LHCN-M2 (cell line): Measurements from ENCODE around the gene COMTD1. TPM values are rescaled to one million over a fixed set of nuclear protein-coding genes. Genes with fewer than 3 reads are reported as not detected.
"Not testable (repeated sequence)": the region's sequence is repeated elsewhere in the genome, so short reads cannot be mapped to it uniquely, and the experiment has no call there.

Experiments used
- DNase-seq: peaks from one replicate; pipeline ENCODE4 v3.0.0-alpha.2; 2012; ENCODE audit warnings: low read depth
- total RNA-seq: library from RNA; depleted of rRNA; stranded (reverse); fragments of >200 nt; gene quantifications from 2 replicates; pipeline ENCODE4 v1.2.3, GENCODE V29; 2014

Gene COMTD1
- total RNA-seq, 1 experiment from 2014 or later: 11.7 TPM

DNA sequence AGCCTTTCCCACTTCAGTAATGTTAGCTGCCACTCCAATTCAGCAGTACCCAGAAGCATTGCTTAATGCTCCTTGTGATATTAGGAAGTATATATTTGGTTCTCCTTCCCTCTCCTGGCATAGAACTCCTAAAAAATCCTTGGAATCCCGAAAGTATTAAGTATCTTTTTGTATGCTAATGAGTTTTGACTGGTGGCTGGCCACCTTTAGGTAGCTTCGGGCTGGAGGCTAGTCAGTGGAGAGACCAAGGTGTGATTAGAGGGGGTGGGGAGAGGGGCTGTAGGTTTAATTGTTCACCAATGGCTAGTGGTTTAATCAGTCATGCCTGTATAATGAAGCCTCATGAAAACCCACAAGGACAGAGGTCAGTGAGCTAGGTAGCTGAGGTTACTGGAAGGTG is 12.2 kb downstream of the COMTD1 start:
- DNase-seq: no peak

DNA sequence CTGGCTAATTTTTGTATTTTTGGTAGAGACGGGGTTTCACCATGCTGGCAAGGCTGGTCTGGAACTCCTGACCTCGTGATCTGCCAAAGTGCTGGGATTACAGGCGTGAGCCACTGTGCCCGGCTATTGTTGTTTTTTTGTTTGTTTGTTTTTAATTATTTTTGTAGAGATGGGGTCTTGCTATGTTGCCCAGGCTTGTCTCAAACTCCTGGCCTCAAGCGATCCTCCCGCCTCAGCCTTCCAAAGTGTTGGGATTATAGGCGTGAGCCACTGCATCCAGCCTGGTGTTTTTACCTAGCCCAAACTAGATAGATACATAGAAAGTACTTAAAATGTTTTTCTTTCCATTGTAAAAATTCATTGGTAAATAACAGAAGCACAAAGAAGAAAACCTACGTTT is 14.3 kb downstream of the COMTD1 start:
- not testable (repeated sequence) for DNase-seq

DNA sequence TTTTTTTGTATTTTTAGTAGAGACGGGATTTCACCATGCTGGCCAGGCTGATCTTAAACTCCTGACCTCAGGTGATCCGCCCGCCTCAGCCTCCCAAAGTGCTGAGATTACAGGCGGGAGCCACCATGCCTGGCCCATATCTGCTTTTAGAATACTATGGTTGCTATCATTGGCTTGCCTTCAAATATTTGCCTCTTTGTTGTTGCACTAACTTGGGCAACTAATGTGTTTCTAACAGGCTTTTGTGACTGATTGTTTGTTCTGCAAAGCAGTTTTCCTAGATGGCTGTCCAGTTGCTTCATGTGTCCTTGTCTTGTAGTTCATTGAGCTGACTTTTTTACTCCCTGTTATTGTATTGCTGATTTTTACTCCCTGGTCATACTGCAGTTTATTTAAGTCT is 15.5 kb downstream of the COMTD1 start:
- DNase-seq: no peak

DNA sequence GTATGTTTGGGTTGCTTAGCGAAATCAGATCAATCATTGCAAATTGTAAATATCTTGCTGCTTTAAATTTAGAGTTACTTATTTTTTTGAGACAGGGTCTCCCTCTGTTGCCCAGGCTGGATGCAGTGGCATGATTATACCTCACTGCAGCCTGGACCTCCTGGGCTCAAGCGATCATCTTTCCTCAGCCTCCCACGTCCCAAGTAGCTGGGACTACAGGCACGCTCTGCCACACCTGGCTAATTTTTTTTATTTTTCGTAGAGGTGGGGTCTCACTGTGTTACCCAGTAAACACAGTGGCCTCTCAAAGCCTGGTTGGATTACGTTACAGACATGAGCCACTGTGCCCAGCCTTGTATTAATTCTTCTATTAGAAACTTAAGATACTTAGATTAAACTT is 23.4 kb downstream of the COMTD1 start:
- DNase-seq: no peak

DNA sequence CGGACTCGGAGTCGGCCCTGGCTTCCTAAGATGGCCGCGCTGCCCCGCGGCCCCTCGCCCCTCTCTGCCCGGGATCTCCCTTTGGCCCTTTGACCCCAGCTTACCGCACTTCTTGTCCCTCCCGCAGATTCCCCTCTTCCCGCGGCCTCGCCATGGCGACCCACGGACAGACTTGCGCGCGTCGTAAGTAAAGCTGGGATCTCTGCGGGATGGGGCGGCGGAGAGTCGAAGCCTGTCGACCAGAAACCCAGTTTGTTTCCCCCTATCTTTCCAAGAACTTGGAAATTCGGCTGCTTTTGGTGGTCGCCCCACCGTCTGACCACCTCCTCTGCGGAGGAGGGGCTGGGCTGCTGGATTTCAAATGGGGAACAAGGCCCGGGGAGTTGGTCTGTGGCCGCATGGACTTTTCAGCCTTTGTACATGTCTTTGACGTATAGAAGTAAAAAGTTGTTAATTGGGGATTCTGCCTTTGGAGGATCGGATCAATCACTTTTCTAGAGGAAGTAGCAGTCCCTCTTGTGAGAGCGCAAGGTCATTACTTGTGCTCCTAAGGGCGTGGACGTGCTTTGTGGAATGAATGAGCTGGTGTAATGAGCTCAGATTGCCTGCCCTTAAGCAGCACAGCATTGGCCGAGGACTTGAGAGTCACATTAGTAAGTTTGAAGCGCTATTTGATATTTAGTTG is 24.6 kb downstream of the COMTD1 start:
- peak; percentile 67 for DNase-seq

DNA sequence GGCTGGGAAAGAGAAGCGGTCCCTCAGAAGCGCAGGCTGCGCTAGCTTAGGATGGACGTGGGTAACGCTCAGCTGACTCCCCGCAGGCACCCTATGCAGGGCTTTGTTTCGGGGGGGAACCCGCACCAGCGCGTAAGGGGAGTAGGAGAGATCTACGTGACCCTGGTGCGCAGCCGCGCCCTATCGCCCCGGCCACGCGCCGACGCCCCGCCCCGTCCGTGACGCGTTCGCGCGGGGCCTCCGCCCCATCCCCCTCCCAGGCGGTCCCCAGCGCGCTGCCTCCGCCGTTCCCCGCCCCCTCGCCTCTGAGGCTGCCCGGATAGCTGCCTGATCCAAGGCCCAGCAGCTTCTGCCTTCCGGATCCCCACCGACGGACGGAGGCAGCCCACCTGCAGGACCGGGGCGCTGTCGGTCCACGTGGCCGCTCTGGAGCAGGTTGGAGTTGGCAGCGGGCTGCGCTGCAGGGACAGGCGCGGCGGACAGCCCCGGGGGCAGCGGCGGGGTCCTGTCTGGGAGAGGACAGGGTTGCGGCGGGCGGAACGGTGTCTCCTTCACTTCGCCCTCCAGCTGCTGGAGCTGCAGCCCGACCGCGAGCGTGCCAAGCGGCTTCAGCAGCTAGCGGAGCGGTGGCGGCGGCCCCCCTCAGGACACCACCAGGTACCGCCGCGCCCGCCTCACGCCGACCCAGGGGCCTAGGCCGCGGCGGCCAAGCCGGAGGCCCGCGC is 25.3 kb downstream of the COMTD1 start, which contains the start of gene VDAC2:
Gene VDAC2, plus strand, starts transcription at position 515 of the 725 bp plus-strand sequence. CDS start 363 bp downstream, outside the sequence.
- DNase-seq: peak; percentile 86

DNA sequence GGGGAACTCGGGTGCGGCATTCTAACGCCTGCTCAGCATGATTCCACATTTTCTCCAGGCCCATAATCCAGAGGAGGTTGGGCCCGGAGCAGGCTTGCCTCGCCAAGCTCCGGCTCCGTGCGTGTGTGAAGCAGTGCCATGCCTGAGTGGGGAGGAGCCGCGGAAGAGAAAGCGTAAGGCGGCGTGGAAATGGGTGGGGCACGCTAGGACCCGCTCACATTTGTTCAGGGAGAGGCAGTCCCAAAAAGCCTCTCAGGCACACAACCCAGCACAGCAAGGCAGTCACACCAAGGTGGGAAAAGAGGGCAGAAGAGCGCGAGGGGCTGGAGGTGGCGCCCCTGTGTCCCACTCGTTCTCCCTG is 25.9 kb downstream of the COMTD1 start:
- DNase-seq: peak; percentile 78

DNA sequence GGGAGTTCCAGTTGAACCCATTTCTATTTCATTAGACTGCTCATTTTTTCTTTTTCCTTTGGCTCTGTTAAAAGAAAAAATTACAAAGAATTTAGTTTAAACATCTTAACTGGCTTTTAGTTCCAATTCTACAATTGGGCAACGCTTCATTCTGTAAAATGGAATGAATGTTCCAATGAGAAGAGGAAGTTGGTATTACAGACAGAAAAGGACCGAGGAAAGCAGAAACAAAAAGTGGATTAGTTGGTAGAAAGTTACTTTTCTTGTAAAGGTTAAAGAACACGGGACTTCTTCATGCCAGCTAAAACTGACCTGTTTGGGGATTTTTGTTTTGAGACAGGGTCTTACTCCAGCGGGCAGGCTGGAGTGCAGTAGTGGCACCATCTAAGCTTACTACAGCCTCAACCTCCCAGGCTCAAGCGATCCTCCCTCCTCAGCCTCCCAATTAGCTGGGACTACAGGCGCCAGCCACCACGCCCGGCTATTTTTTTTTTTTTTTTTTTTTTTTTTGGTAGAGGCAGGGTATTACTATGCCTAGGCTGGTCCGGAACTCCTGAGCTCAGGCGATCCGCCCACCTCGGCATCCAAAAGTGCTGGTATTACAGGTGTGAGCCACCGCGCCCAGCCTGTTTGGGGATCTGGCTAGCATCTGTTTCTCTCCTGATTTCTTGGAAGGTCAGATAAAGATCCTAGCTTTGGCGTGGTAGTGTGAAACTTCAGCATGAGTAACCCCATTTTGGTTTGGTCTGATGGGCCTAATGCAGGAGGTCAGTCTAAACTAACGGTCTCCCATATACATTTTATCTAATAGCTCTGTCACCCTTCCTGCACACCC is 26.5 kb downstream of the COMTD1 start:
- DNase-seq: no peak

DNA sequence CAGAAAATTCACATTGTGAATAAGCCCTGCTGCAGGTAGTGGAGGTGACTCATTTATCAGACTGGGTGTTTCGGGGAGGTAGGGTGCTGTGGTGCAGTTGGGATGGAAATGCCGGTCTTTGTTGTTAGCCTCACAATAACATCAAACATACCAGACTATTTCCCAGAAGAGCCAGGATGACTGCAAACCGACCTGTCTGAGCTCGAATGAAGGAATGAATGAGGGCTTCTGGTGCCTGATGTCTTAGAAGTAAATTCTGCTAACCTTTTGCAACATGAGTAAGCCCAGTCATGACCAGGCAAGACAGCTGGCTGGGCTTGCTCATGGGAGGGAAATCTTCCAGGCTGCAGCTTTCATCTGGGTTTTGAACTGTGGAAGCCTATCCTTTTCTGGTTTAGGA is 27.6 kb downstream of the COMTD1 start:
- DNase-seq: peak; percentile 84

DNA sequence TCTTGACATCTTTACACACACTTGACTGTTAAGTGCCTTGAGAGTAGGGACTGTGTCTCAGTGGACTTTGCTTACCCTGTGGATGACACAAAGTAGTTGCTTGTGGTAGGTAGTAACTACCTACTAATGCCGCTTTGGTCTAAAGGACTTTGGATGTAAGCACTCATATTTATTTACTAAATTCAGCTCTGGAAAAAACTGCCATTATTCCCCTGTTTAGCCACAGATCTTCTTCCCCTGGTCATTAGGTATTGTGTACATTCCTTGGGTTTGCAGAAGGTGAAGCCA is 28.0 kb downstream of the COMTD1 start:
- no peak for DNase-seq

DNA sequence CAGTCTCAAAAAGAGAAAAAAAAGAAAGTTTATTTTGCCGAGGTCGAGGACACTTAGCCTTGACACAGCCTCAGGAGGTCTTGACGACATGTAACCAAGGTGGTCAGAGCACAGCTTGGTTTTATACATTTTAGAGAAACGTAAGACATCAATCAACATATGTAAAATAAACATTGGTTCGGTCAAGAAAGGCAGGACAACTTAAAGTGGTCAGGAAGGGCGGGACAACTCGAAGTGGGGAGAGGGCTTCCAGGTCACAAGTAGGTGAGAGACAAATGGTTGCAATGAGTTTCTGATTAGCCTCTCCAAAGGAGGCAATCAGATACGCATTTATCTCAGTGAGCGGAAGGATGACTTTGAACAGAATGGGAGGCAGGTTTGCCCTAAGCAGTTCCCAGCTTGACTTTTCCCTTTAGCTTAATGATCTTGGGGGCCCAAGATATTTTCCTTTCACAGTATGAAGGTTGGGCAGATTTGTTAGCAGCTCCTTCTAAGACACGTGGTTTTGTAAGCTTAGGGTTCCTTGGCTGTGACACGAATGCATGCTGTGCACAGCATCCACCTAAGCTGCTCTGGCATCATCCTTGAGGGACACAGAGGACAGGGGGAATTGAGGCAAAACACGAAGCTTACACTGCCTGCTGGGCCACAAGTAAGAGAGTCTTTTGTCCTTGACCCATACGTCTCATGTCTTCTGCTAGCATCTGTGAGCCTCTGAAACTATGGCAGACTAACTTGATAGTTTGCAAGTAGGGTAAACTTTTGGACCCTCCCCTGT is 28.5 kb downstream of the COMTD1 start:
- DNase-seq: no peak

DNA sequence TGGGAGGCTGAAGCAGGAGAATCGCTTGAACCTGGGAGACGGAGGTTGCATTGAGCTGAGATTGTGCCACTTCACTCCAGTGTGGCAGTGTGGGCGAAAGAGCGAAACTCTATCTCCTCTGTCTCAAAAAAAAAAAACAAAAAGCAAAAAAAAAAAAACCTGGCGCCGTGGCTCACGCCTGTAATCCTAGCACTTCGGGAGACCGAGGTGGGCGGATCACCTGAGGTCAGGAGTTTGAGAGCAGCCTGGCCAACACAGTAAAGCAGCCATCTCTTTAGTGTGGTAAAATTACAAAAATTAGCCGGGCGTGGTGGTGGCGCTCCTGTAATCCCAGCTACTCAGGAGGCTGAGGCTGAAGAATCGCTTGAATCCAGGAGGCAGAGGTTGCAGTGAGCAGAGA is 29.1 kb downstream of the COMTD1 start:
- not testable (repeated sequence) for DNase-seq

DNA sequence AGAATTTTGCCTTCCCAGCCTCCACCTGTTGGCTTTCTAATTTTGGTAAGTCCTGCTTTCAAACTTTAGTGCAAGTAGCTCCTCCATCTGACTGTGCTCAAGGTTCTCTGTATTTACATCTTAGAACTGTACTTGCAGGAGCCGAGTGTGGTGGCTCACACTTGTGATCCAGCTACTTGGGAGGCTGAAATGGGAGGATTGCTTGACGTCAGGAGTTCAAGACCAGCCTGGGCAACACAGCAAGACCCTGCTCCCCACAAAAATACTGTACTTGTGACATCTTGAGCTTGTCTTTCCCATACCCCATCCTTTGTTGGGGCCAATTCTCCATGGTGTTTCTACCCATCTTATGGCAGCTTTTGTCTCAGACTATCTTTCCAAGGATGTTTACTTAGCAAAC is 29.8 kb downstream of the COMTD1 start:
- no peak for DNase-seq

DNA sequence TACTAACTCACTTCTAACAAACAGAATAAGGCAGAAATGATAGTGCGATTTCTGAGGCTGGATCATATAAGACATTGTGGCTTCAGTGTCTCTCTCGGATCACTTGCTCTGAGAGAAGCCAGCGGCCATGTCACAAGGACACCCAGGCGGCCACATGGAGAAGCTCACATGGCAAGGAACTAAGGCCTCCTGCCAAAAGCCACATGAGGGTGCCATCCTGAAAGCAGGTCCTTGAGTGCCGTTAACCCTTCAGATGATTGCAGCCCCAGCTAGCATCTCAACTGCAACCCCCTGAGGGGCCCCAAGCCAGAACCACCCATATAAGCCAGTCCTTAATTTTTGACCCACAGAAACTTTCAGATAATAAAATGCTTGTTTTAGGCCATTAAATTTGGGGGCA is 32.0 kb downstream of the COMTD1 start:
- no peak for DNase-seq

DNA sequence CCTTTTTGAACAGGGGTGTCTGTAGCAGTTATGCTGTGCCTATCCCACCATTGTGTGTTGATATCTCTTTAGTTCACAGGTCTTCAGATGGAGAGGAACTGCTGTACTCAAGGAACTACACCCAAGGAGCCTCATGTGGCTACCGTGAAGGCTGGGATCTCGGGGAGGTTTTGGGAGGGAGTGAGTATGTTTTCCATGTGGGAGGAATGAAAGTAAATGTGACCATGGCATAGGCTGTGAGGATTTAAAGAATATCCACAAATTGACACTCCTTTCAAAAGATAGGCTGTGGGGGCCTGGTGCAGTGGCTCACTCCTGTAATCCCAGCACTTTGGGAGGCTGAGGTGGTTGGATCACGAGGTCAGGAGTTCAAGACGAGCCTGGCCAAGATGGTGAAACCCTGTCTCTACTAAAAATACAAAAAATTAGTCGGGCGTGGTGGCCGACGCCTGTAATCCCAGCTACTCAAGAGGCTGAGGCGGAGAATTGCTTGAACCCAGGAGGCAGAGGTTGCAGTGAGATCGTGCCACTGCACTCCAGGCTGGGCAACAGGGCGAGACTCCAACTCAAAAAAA is 32.6 kb downstream of the COMTD1 start:
- DNase-seq: not testable (repeated sequence)

DNA sequence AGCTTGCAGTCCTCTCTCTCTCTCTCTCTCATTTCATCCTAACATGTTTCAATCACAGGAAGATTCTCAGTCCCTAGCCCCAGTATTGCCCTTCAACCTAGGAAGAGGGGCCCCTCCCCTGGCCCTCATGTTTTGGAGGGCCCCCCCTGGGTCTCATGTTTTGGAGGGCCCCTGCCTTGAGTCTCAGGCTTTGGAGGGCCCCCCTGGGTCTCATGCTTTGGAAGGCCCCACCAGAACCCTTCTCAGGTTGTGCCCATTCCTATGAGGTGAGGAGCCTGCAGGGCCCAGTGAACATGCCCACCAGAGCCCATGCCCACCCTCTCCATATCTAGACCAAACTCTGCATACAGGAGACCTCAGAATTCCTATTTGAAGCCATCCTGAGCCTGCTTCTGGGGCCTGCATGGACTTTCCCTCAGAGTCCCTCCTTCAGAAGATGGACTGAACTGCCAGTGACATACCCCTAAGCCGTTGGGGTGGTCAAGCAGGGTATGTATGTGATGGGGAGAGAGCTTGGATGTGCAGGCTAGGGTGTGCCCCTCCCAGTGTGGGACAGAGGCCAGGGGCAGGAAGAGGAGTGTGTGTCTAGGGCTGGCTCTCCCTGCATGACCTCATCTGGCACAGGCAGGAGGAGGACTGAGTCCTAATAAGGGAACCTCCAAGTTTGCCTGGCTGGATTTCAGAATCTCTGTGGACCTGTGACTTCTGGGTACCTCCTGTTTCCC is 33.3 kb downstream of the COMTD1 start:
- peak; percentile 38 for DNase-seq

DNA sequence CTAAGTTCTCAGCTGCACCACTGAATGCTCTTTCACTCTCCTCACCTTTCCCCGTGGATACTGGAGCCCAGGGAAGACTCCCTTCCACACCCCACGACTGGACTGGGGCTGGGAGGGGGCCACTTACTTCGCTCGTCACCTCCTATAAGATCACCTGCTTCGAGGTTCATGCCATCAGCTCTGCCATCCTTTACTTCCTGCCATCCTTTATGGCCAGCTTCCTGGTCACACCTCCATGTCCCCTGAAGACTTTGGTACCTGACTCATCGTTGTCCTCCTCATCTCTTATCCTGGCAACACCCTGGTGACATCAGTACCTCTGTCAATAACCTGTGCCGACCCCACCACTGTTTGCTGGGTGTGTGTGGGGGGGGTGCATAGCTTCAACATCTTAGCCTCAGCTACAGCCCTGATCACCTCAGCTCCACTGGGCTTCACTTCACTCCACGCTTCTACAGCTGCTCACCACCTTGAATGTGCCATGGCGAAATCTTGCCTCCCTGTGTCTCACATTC is 33.9 kb downstream of the COMTD1 start:
- DNase-seq: no peak

DNA sequence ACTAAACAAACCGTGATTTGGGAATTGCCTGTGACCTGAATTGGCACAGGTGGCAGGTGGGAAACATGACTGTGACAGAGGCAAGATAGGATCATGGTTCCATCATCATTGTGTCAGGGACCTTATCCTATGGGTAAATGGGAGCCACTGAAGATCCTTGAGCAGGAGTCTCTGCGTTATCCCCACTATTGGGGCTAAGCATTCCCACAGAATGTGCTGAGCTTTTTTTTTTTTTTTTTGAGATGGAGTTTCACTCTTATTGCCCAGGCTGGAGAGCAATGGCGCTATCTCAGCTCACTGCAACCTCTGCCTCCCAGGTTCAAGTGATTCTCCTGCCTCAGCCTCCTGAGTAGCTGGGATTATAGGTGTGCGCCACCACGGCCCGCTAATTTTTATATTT is 35.8 kb downstream of the COMTD1 start:
- not testable (repeated sequence) for DNase-seq

DNA sequence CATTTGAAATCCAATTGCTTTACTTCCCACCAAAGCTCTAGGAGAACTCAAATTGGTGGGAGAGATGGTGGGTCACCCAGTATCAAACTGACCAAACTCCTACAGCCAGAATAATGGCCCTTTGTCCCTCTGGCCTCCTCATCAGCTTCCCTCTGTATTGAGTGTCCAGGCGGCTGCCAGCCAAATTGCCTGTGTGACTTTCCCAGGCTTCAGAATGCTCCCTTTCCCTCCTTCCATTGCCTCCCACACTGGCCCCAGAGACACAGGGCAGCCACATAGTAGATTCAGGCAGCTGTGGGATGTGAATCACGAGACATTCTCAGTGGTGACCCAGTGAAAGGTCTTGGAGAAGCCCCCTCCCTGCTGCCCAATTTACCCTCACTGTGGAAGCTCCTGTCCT is 37.9 kb downstream of the COMTD1 start:
- no peak for DNase-seq

DNA sequence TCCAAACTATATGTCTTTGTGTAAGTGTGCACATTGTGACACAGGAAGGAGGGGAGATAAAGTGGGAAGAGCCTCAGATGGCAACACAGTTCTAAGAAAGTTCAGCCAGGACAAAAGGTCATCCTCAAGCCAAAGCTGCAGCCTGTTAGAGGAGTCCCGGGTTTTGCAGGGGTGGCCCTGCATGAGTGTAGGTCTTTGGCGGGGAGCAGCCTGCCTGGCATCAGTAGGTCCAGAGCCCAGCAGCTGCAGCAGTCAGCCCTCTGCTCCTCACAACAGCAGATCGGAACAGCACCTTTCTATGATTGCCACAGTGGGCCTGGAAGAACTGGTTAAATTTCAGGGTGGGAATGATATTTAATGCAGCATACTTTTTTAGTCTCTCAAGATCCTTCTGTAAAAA is 38.7 kb downstream of the COMTD1 start:
- DNase-seq: no peak
